Putamen (tissue), 1 donor: ENCODE measurements around the gene GLCCI1.
A peak's percentile ranks its signal among the peaks of the same experiment; 100 is the strongest.
"Not testable (repeated sequence)": the region's sequence is repeated elsewhere in the genome, so short reads cannot be mapped to it uniquely, and the experiment has no call there.

ENCODE experiments used
- DNase-seq: peaks from one replicate; pipeline ENCODE4 v3.0.0-alpha.2; 2016; ENCODE audit warnings: low spot score

The GLCCI1 gene

GRCh38 chr7:8094164-8095140 lies 125.9 kb downstream of the GLCCI1 start:
- DNase-seq, result no peak

- DNase-seq, result not testable (repeated sequence)
These were observed 132.7 kb downstream of the GLCCI1 start for GRCh38 chr7:8101292-8101691.

- DNase-seq, result no peak
These were observed 134.7 kb downstream of the GLCCI1 start for GRCh38 chr7:8103282-8103681.

GRCh38 chr7:8105449-8106095 lies 137.0 kb downstream of the GLCCI1 start:
- DNase-seq, result no peak

- no peak for DNase-seq
These were observed 140.8 kb downstream of the GLCCI1 start for GRCh38 chr7:8109196-8110022.

GRCh38 chr7:8111282-8111960 lies 142.8 kb downstream of the GLCCI1 start:
- DNase-seq, result no peak

- no peak for DNase-seq
These were observed 144.1 kb downstream of the GLCCI1 start for GRCh38 chr7:8112685-8113084.

- no peak for DNase-seq
These were observed 144.6 kb downstream of the GLCCI1 start for GRCh38 chr7:8113184-8113583.

- no peak for DNase-seq
These were observed 145.6 kb downstream of the GLCCI1 start for GRCh38 chr7:8114175-8114574.

GRCh38 chr7:8115547-8116402 lies 147.2 kb downstream of the GLCCI1 start:
- no peak for DNase-seq

- DNase-seq, result no peak
These were observed 148.6 kb downstream of the GLCCI1 start for GRCh38 chr7:8117195-8117594.

- DNase-seq, result no peak
These were observed 150.7 kb downstream of the GLCCI1 start for GRCh38 chr7:8119262-8119661.

- DNase-seq, result peak; percentile 53
These were observed 151.9 kb downstream of the GLCCI1 start for GRCh38 chr7:8120390-8121058.

GRCh38 chr7:8121243-8121642 lies 152.6 kb downstream of the GLCCI1 start:
- DNase-seq, result peak; percentile 53

GRCh38 chr7:8125680-8126444 lies 157.3 kb downstream of the GLCCI1 start:
- no peak for DNase-seq

- no peak for DNase-seq
These were observed 158.1 kb downstream of the GLCCI1 start for GRCh38 chr7:8126601-8127167.

- no peak for DNase-seq
These were observed 160.1 kb downstream of the GLCCI1 start for GRCh38 chr7:8128449-8129317.

- DNase-seq, result no peak
These were observed 160.7 kb downstream of the GLCCI1 start for GRCh38 chr7:8129318-8129659.
